ENCODE data around the gene IL18. TPM values are rescaled to one million over a fixed set of nuclear protein-coding genes. Genes with fewer than 3 reads are reported as not detected.

IL18 gene
- total RNA-seq (2021; fragmentation: NEBNext Ultra II Directional; extraction: Animal tissue kit (Norgen Biotek cat#: 25700)): 1 to 10 TPM in 4 of 6 experiments, under 1 TPM in 2; 0.83 to 1.5 (median 1.2) TPM
- long read RNA-seq, partial matches to known transcripts: 0 of 1 reads
- long read RNA-seq, other reads (novel, unspliced or antisense): 1 of 1 reads

GRCh38 chr11:112163875-112164685, at the start of gene IL18:
IL18 (minus strand) TSS chr11:112164094; CDS start chr11:112155053, 9,041 bp downstream.
- Mint-ChIP-seq H3K9me3 (no peaks in the 10 kb centered on the region), H3K4me1 (ENCODE audit: low read depth) (peaks cover 64% of the 10 kb centered on the region), H3K27ac (peak within 1 kb of the TSS; percentile 79), H3K27me3 (ENCODE audit: insufficient read depth) (peaks cover 4% of the 10 kb centered on the region; the same call in 1 of the 2 replicates), H3K4me3 (peak within 1 kb of the TSS; percentile 83), H3K36me3 (ENCODE audit: low read depth) (peaks cover 15% of the 10 kb centered on the region)
- DNase-seq: no peak
- TF ChIP-seq CTCF (IDR thresholded peaks at IDR 0.05): no peak

- Mint-ChIP-seq H3K9me3 (no peaks in the 10 kb centered on the region), H3K27me3 (ENCODE audit: insufficient read depth) (no peaks in the 10 kb centered on the region), H3K27ac (no peak overlapping the region), H3K36me3 (ENCODE audit: low read depth) (no peaks in the 10 kb centered on the region), H3K4me1 (ENCODE audit: low read depth) (peaks cover 40% of the 10 kb centered on the region), H3K4me3 (no peak overlapping the region)
- DNase-seq: no peak
- TF ChIP-seq CTCF (IDR thresholded peaks at IDR 0.05): no peak
These were observed 48.8 kb upstream of the IL18 start for GRCh38 chr11:112212710-112213109.

DNA sequence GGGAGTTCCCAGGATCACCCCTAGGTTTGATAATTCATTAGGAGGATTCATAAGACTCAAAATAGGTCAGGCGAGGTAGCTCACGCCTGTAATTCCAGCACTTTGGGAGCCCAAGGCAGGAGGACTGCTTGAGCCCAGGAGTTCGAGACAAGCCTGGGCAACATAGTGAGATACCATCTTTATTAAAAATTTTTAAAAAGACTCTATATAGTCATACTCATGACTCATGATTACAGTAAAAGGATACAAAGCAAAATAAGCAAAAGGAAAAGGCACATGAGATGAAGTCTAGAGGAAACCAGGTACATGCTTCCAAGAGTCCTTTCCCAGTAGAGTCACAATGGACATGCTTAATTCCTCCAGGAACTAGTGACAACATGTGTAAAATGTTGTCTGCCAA, 48.4 kb upstream of the IL18 start:
- H3K27me3 Mint-ChIP-seq (ENCODE audit: insufficient read depth): no peaks in the 10 kb centered on the region
- H3K36me3 Mint-ChIP-seq (ENCODE audit: low read depth): no peaks in the 10 kb centered on the region
- no peak for DNase-seq

GRCh38 chr11:112211536-112211935, 47.6 kb upstream of the IL18 start:
- H3K27ac Mint-ChIP-seq: no peak overlapping the region
- no peak overlapping the region for H3K4me3 Mint-ChIP-seq

More for the DNA sequence above, 48.4 kb upstream of the IL18 start:
- no peaks in the 10 kb centered on the region for H3K9me3 Mint-ChIP-seq
- no peak overlapping the region for H3K27ac Mint-ChIP-seq
- no peak overlapping the region for H3K4me3 Mint-ChIP-seq
- H3K4me1 Mint-ChIP-seq (ENCODE audit: low read depth): peaks cover 40% of the 10 kb centered on the region
- TF ChIP-seq CTCF (IDR thresholded peaks at IDR 0.05): no peak

DNA sequence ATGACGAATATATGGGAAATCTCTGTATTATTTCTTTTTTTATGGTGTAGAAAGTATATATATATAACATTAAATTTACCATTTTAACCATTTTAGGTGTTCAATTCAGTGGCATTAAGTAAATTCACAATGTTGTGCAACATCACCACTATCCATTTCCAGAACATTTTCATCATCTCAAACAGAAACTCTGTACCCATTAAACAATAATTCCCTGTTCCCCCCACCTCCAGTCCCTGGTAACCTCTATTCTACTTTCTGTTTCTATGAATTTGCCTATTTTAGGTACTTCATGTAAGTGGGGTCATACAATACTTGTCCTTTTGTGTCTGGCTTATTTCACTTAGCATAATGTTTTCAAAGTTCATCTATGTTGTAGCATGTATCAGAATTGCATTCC, 47.0 kb upstream of the IL18 start:
- H3K4me1 Mint-ChIP-seq (ENCODE audit: low read depth): peaks cover 29% of the 10 kb centered on the region
- H3K9me3 Mint-ChIP-seq: no peaks in the 10 kb centered on the region
- no peak overlapping the region for H3K4me3 Mint-ChIP-seq
- H3K27me3 Mint-ChIP-seq (ENCODE audit: insufficient read depth): no peaks in the 10 kb centered on the region
- H3K36me3 Mint-ChIP-seq (ENCODE audit: low read depth): no peaks in the 10 kb centered on the region
- no peak for DNase-seq
- no peak overlapping the region for H3K27ac Mint-ChIP-seq
- TF ChIP-seq CTCF (IDR thresholded peaks at IDR 0.05): no peak

More at GRCh38 chr11:112211536-112211935, 47.6 kb upstream of the IL18 start:
- Mint-ChIP-seq H3K27me3 (ENCODE audit: insufficient read depth) (no peaks in the 10 kb centered on the region), H3K36me3 (ENCODE audit: low read depth) (no peaks in the 10 kb centered on the region), H3K4me1 (ENCODE audit: low read depth) (peaks cover 35% of the 10 kb centered on the region), H3K9me3 (no peaks in the 10 kb centered on the region)
- TF ChIP-seq CTCF (IDR thresholded peaks at IDR 0.05): no peak
- DNase-seq: no peak

All from HFFc6 (cell line).